GM19239 (cell line): ENCODE measurements around the gene FRMD3.

Source experiments
- DNase-seq: peaks from one replicate; pipeline ENCODE4 v3.0.0; 2011; ENCODE audit warnings: low spot score; ENCODE audit not compliant: insufficient read length
- FAIRE-seq: peaks from 2 replicates; lab custom pipeline; 2011; peaks lifted over from hg19 to GRCh38; lab: Jason Lieb, UNC

Gene FRMD3

GRCh38 chr9:83299571-83299970 is 238.6 kb downstream of the FRMD3 start:
- no peak for FAIRE-seq
- DNase-seq = no peak

DNA sequence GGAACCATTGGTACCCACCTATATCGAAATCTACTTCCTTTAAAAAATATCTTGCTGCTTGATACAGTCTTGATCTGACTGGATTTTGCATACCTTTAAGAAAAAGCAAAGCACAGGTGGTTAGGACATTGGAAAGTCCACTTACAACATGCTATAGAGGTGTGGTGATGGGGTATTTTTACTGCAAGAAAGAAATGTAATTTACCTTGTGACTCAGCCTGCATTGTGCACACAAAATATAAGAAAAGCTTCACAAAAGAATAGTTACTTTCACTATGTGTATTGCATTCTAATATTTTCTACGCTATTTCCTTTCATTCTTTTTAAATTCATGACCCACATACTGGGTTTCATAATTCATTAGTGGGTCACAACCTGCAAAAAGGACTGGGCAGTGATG is 239.1 kb downstream of the FRMD3 start:
- DNase-seq (no peak), FAIRE-seq (no peak)

DNA sequence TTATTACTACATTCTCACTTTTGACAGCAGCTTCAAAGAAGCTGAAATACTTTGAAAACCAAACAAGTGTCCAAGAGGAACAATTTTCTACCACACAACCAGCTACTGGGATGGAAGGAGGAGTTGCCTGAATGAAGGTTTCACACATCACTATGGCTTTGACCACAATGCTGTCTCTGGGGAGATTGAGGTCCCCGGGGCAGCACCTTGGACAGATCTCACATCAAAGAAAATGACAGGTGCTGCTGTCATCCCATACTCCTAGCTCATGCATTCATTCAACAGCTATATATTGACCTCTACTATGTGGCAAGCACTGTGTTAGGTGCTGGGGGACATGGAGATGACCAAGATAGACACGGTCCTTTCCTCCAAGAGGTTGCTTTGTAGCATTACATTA is 242.1 kb downstream of the FRMD3 start:
- FAIRE-seq (no peak), DNase-seq (no peak)

DNA sequence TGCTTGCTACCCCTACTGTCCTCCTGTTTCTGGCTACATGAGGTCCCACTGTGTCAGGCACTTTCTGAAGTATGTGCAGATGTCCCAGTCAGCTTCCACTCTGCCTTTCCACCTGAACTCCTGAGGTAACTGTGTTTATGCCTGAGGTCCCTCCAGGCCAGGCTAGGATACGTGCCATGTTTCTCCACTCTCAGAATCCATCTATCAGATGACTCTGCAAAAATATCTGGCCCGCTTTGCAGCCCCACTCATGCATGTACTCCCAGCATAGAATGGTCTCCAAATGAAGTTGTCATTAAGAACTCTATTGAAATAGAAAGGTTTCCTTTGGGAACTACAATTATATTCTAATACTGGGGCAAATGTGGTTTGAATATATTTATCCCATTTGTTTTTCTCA is 243.4 kb downstream of the FRMD3 start:
- DNase-seq (no peak), FAIRE-seq (no peak)

DNA sequence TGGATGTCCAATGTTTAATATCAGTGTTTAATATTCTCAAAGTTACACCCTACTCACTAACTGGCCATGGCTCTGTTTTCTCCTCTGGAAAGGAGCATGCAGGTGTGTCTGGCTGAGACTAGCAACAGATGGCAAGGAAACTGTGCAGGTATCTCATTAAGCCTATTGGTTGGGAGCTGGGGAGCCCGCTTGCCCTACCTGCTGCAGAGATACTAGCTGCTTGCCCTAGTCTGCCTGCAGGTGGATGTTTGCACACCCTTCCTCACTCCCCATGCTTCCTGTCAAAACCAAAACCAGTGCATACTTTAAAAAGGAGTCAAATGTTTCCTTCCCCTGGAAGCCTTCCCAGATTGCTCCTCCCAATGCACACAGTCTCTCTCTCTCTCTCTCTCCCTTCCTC is 247.0 kb downstream of the FRMD3 start:
- no peak for FAIRE-seq
- DNase-seq = no peak

DNA sequence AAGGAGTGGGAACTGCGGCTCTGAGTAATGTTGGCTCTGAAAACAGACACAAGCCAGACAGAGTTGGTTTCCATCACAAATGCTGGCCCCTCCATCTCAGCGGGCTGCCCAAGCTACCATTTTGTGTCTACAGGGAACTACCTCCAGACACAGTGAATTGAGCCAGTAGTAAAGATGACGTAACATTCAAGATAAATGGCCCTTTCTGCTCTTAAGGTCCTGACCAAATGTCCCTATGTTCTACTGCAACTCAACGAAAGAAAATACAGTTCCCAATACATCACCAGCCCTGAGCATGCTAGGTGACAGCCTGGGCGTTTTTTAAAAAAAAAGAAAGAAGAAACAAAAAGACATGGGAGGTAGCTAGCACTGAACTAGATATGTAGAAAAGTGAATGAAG is 247.5 kb downstream of the FRMD3 start:
- FAIRE-seq (no peak), DNase-seq (no peak)

DNA sequence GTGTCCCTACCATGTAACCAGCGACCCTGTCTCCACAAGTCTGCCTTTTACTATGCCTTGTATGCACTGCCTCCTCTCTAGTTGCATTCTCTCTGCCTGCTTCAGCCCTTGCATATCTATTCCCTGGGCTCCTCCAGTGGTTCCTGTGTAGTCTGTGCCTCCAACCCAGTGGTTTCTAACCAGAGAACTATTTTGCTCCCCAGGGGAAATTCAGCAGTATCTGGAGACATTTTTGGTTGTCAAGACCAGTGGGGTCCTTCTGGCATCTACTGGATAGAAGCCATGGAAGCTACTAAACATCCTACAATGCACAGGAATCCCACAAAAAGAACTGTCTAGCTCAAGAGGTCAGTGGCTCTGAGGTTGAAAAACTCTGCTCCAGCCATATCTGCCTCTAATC is 251.2 kb downstream of the FRMD3 start:
- DNase-seq (no peak), FAIRE-seq (no peak)

- DNase-seq (no peak), FAIRE-seq (no peak)
Measured at GRCh38 chr9:83285445-83286225, 252.6 kb downstream of the FRMD3 start.

DNA sequence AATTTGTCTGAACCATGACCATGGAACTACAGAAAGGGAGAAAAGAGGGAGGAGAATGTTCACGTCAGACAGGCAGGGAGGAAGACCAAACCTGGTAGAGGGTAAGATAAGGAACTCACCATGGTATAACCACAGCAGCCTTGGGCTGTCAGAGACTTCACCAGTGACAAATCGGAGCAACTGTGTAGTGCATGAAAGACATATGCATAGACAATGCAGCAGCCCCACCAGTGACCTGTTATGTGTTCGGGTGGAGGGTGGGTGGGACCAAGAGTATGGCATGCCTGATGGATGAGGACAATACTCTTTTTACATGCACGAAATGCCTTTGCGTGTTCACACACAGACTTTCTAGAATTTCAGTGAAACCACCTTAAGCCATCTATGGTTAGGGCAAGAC is 253.5 kb downstream of the FRMD3 start:
- no peak for DNase-seq

DNA sequence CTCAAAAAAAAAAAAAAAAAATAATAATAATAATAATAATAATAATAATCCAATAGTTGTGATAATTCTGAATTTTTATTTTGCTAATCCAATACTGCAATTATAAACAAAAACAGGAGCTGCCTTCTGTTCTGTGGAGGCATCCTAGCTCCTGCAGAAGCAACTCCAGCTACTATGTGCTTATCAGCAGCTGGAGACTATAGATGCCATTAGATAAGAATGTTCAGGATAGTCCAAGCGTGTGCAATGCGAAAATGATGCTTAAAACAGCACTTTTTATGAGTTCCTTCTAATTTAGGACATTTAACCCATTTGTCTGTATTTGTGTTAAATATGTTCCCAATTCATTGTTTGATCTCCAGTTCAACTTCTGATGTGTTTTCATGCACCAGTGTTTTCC is 254.7 kb downstream of the FRMD3 start:
- FAIRE-seq (no peak), DNase-seq (no peak)

More for the DNA sequence above, 253.5 kb downstream of the FRMD3 start:
- FAIRE-seq = no peak

DNA sequence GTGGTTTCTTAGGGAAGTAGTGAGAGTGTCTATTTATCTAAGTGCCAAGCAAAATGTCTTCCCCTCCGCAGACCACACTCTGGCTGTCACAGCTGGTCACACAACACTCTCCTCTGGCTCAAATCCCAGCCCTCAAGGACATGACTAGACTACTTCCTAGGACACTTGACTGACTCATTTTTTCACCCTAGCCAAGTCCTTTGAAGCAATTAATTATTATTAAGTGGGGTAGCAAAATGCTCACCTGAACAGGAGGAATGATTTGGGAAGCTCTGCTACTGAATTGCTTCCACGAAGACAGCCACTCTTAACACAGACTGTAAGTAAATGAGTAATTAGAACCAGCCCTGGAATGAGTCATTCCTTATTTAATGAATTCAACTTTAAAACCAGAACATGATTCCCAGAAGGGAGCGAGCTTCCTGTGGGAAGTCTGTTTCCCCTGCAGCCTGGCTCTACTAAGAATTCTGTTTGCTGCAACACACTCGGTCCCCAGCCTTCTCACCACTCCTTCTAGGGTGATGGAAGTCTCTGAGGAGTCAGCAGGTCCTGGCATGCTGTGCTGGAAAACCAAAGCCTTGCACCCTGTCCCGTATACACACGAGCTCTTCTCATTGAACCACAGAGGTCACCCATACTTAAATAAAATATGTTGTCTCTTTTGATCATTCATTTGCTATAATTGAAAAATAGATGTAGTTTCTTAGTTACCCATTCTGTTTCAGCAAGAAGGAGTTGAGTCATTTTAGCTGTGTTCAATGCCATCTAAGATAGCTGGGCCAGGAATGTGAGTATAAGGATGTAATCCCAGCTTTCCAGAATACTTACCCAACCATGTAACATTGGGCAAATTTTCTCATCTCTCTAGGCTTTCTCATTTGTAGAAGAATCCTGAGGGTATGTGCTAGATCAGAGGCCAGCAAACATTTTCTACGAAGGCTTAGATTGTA is 256.6 kb downstream of the FRMD3 start:
- DNase-seq = no peak
- no peak for FAIRE-seq

- no peak for FAIRE-seq
Measured at GRCh38 chr9:83280790-83281189, 257.4 kb downstream of the FRMD3 start.

GRCh38 chr9:83280268-83280667 is 257.9 kb downstream of the FRMD3 start:
- no peak for DNase-seq
- FAIRE-seq = no peak

More at GRCh38 chr9:83280790-83281189, 257.4 kb downstream of the FRMD3 start:
- DNase-seq = no peak

- DNase-seq (no peak), FAIRE-seq (no peak)
Measured at GRCh38 chr9:83274787-83275186, 263.4 kb downstream of the FRMD3 start.

- DNase-seq = no peak
- no peak for FAIRE-seq
Measured at GRCh38 chr9:83271665-83272071, 266.5 kb downstream of the FRMD3 start.

- DNase-seq = no peak
- no peak for FAIRE-seq
Measured at GRCh38 chr9:83270116-83270515, 268.1 kb downstream of the FRMD3 start.

- no peak for DNase-seq
- FAIRE-seq = no peak
Measured at GRCh38 chr9:83267741-83268140, 270.5 kb downstream of the FRMD3 start.

- no peak for DNase-seq
- no peak for FAIRE-seq
Measured at GRCh38 chr9:83266666-83267496, 271.3 kb downstream of the FRMD3 start.

GRCh38 chr9:83266331-83266665 is 271.9 kb downstream of the FRMD3 start:
- FAIRE-seq (no peak), DNase-seq (no peak)

- DNase-seq = no peak
- no peak for FAIRE-seq
Measured at GRCh38 chr9:83264315-83264714, 273.9 kb downstream of the FRMD3 start.

DNA sequence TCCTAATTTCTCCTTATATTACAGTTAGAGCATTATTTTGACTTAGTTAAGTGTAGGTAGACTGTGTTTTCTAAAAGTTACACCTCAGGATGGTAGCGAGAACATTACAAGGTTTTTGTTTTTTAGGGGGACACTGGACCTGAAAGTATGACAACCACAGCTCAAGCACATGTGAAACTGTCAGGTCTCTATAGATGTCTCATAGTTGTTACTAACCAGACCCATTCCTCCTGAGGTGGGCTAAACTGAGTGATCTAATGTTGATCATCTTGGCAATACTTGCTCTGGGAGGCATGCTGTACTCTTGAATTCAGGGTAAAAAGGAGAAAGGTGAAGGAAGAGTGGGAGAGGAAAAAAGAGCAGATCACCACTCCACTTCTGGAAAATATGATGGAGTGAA is 278.6 kb downstream of the FRMD3 start:
- FAIRE-seq (no peak), DNase-seq (no peak)
